ENCODE measurements around the gene VTI1B. TPM values are rescaled to one million over a fixed set of nuclear protein-coding genes. Genes with fewer than 3 reads are reported as not detected.
"Not testable (repeated sequence)": the region's sequence is repeated elsewhere in the genome, so short reads cannot be mapped to it uniquely, and the experiment has no call there.

Gene VTI1B
- total RNA-seq, 1 donor from 2014 or later = 69.8 TPM

- H3K27me3 Mint-ChIP-seq (ENCODE audit: insufficient read depth, low read depth) = peaks cover 3% of the 10 kb centered on the region
- no peaks in the 10 kb centered on the region for H3K36me3 Mint-ChIP-seq
- Histone ChIP-seq H2AFZ (replicated peaks) (no peak overlapping the region), H3K4me1 (no peaks in the 10 kb centered on the region), H3K4me2 (no peak overlapping the region), H3K27ac (no peak overlapping the region), H3K4me3 (no peak overlapping the region), H4K20me1 (ENCODE audit: low read depth) (no peaks in the 10 kb centered on the region), H3K79me2 (ENCODE audit: low read depth) (no peaks in the 10 kb centered on the region), H3K9me3 (ENCODE audit: low read depth) (peaks cover 36% of the 10 kb centered on the region), H3K27me3 (no peaks in the 10 kb centered on the region), H3F3A (ENCODE audit: low read depth) (no peaks in the 10 kb centered on the region), H3K36me3 (no peaks in the 10 kb centered on the region), H3K9ac (no peak overlapping the region)
- DNase-seq (ENCODE audit: low spot score) = peak; percentile 51
- no peak overlapping the region for H3K27ac Mint-ChIP-seq
- no peaks in the 10 kb centered on the region for H3K4me1 Mint-ChIP-seq
- no peak for TF ChIP-seq CTCF (IDR thresholded peaks at IDR 0.05)
- H3K9me3 Mint-ChIP-seq = peaks cover 27% of the 10 kb centered on the region
- no peak overlapping the region for H3K4me3 Mint-ChIP-seq
Measured at GRCh38 chr14:67710209-67710608, 35.8 kb upstream of the VTI1B start.

- not testable (repeated sequence) for H3F3A ChIP-seq (ENCODE audit: low read depth); H3K4me2 ChIP-seq; DNase-seq (ENCODE audit: low spot score); H3K9ac ChIP-seq; H3K27ac ChIP-seq; H2AFZ ChIP-seq (replicated peaks); H3K36me3 Mint-ChIP-seq; H3K4me1 ChIP-seq; H3K4me1 Mint-ChIP-seq; H3K27me3 Mint-ChIP-seq (ENCODE audit: insufficient read depth, low read depth); H3K79me2 ChIP-seq (ENCODE audit: low read depth); H4K20me1 ChIP-seq (ENCODE audit: low read depth); H3K27me3 ChIP-seq; H3K27ac Mint-ChIP-seq; H3K4me3 ChIP-seq; H3K4me3 Mint-ChIP-seq; H3K36me3 ChIP-seq
- H3K9me3 ChIP-seq (ENCODE audit: low read depth) = peaks cover 36% of the 10 kb centered on the region
- H3K9me3 Mint-ChIP-seq = peaks cover 27% of the 10 kb centered on the region
Measured at GRCh38 chr14:67709796-67710195, 35.4 kb upstream of the VTI1B start.

- not testable (repeated sequence) for H2AFZ ChIP-seq (replicated peaks); H3K27ac Mint-ChIP-seq; H3K4me1 Mint-ChIP-seq; H3K36me3 Mint-ChIP-seq; H3K4me2 ChIP-seq; H4K20me1 ChIP-seq (ENCODE audit: low read depth); H3K4me1 ChIP-seq; H3K4me3 Mint-ChIP-seq; H3K27ac ChIP-seq; H3K27me3 ChIP-seq; H3K4me3 ChIP-seq; DNase-seq (ENCODE audit: low spot score); H3F3A ChIP-seq (ENCODE audit: low read depth); H3K36me3 ChIP-seq; H3K9ac ChIP-seq; H3K27me3 Mint-ChIP-seq (ENCODE audit: insufficient read depth, low read depth); H3K79me2 ChIP-seq (ENCODE audit: low read depth)
- peaks cover 36% of the 10 kb centered on the region for H3K9me3 ChIP-seq (ENCODE audit: low read depth)
- peaks cover 27% of the 10 kb centered on the region for H3K9me3 Mint-ChIP-seq
Measured at GRCh38 chr14:67709346-67709745, 34.9 kb upstream of the VTI1B start.

GRCh38 chr14:67705211-67705610 lies 30.8 kb upstream of the VTI1B start:
- Histone ChIP-seq H4K20me1 (ENCODE audit: low read depth) (no peaks in the 10 kb centered on the region), H3K27me3 (no peaks in the 10 kb centered on the region), H3K9me3 (ENCODE audit: low read depth) (peaks cover 24% of the 10 kb centered on the region), H3K36me3 (no peaks in the 10 kb centered on the region), H2AFZ (replicated peaks) (peak overlapping the region; percentile 81), H3K4me3 (no peak overlapping the region), H3K9ac (no peak overlapping the region), H3K4me1 (no peaks in the 10 kb centered on the region), H3K4me2 (no peak overlapping the region), H3K27ac (no peak overlapping the region), H3K79me2 (ENCODE audit: low read depth) (no peaks in the 10 kb centered on the region), H3F3A (ENCODE audit: low read depth) (no peaks in the 10 kb centered on the region)
- H3K27ac Mint-ChIP-seq = no peak overlapping the region
- no peaks in the 10 kb centered on the region for H3K27me3 Mint-ChIP-seq (ENCODE audit: insufficient read depth, low read depth)
- peaks cover 14% of the 10 kb centered on the region for H3K9me3 Mint-ChIP-seq
- no peaks in the 10 kb centered on the region for H3K36me3 Mint-ChIP-seq
- H3K4me1 Mint-ChIP-seq = peaks cover 6% of the 10 kb centered on the region
- no peak for DNase-seq (ENCODE audit: low spot score)
- TF ChIP-seq CTCF (IDR thresholded peaks at IDR 0.05) = no peak
- TF ChIP-seq EZH2 (IDR thresholded peaks at IDR 0.05) = no peak
- TF ChIP-seq EZH2phosphoT487 (IDR thresholded peaks at IDR 0.05) = no peak
- no peak overlapping the region for H3K4me3 Mint-ChIP-seq

Data from neural progenitor cell (in vitro differentiated cells).